ENCODE measurements around the gene TSPEAR. TPM values are rescaled to one million over a fixed set of nuclear protein-coding genes. Genes with fewer than 3 reads are reported as not detected.

The TSPEAR gene
- total and polyA plus RNA-seq, 2 donors (not counting 1 experiment from before 2014, with no cell fraction given), result not detected

- no peaks in the 10 kb centered on the region for H3K4me1 ChIP-seq (ENCODE audit: control insufficient read depth, extremely low read depth, insufficient read depth, low read length)
- no peak overlapping the region for H2AFZ ChIP-seq (ENCODE audit: low read length)
- H3K4me2 ChIP-seq (ENCODE audit: extremely low read depth, insufficient read depth, low read length), result no peak overlapping the region
- peak in 1 of 2 donors; percentile 9 for DNase-seq (ENCODE audit: low read depth in 2 of 2)
- TF ChIP-seq CTCF (conservative IDR thresholded peaks at IDR 0.05 in 1 of 2, IDR thresholded peaks at IDR 0.05 in 1 of 2; ENCODE audit: low read depth in 1 of 2, low read length in 2 of 2) (no peak), EZH2 (IDR thresholded peaks at IDR 0.05; ENCODE audit: low read length, missing control alignments) (no peak)
- no peaks in the 10 kb centered on the region for H3K27me3 ChIP-seq (ENCODE audit: control insufficient read depth, insufficient read depth, low read length)
- no peaks in the 10 kb centered on the region for H4K20me1 ChIP-seq (ENCODE audit: control insufficient read depth, extremely low read depth, insufficient read depth, low read length)
- H3K4me3 ChIP-seq (replicated peaks in 1 of 4; ENCODE audit: control extremely low read depth in 1 of 4, insufficient read depth in 1 of 4, low read depth in 3 of 4, low read length in 4 of 4), result no peak overlapping the region
- H3K36me3 ChIP-seq (ENCODE audit: control insufficient read depth, insufficient read depth, low read length), result no peaks in the 10 kb centered on the region
- no peak overlapping the region for H3K27ac ChIP-seq (ENCODE audit: insufficient read depth, low read length)
- no peaks in the 10 kb centered on the region for H3K9me3 ChIP-seq (ENCODE audit: control insufficient read depth, insufficient read depth, low read depth, low read length)
- H3K9ac ChIP-seq (ENCODE audit: insufficient read depth, low read length), result no peak overlapping the region
- H3K79me2 ChIP-seq (ENCODE audit: control insufficient read depth, insufficient read depth, low read length), result no peaks in the 10 kb centered on the region
Measured at GRCh38 chr21:44548922-44549321, 162.4 kb downstream of the TSPEAR start.

DNA sequence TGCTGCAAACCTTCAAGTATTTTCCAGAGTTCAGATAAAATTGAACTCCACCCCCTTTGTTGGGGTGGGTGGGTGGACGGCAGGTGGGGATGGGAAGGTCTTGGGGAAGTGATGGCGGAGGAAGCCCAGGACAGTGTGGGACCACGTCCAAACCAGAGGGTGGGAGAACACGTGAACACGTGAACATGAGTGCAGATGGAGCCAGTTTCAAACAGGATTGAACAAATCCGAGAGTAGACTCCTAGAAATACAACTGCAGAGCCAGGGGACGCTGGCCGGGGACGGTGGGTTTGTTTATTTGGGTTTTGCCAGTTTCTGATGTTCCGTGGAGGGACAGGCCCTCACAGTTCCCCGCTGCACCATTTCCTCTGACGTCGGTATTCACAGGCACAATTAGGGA, 163.0 kb downstream of the TSPEAR start:
- H3K4me2 ChIP-seq (ENCODE audit: extremely low read depth, insufficient read depth, low read length), result no peak overlapping the region
- H2AFZ ChIP-seq (ENCODE audit: low read length), result no peak overlapping the region
- H3K4me1 ChIP-seq (ENCODE audit: control insufficient read depth, extremely low read depth, insufficient read depth, low read length), result no peaks in the 10 kb centered on the region
- H3K36me3 ChIP-seq (ENCODE audit: control insufficient read depth, insufficient read depth, low read length), result no peaks in the 10 kb centered on the region
- no peak for TF ChIP-seq EZH2 (IDR thresholded peaks at IDR 0.05; ENCODE audit: low read length, missing control alignments)
- no peak for TF ChIP-seq CTCF (conservative IDR thresholded peaks at IDR 0.05 in 1 of 2, IDR thresholded peaks at IDR 0.05 in 1 of 2; ENCODE audit: low read depth in 1 of 2, low read length in 2 of 2)
- H3K9ac ChIP-seq (ENCODE audit: insufficient read depth, low read length), result no peak overlapping the region
- H3K27me3 ChIP-seq (ENCODE audit: control insufficient read depth, insufficient read depth, low read length), result no peaks in the 10 kb centered on the region
- H3K4me3 ChIP-seq (replicated peaks in 1 of 4; ENCODE audit: control extremely low read depth in 1 of 4, insufficient read depth in 1 of 4, low read depth in 3 of 4, low read length in 4 of 4), result no peak overlapping the region
- H4K20me1 ChIP-seq (ENCODE audit: control insufficient read depth, extremely low read depth, insufficient read depth, low read length), result no peaks in the 10 kb centered on the region
- no peak overlapping the region for H3K27ac ChIP-seq (ENCODE audit: insufficient read depth, low read length)
- H3K79me2 ChIP-seq (ENCODE audit: control insufficient read depth, insufficient read depth, low read length), result no peaks in the 10 kb centered on the region
- no peak for DNase-seq (ENCODE audit: low read depth in 2 of 2)
- H3K9me3 ChIP-seq (ENCODE audit: control insufficient read depth, insufficient read depth, low read depth, low read length), result no peaks in the 10 kb centered on the region

- Histone ChIP-seq H4K20me1 (ENCODE audit: control insufficient read depth, extremely low read depth, insufficient read depth, low read length) (no peaks in the 10 kb centered on the region), H3K4me1 (ENCODE audit: control insufficient read depth, extremely low read depth, insufficient read depth, low read length) (no peaks in the 10 kb centered on the region), H3K4me2 (ENCODE audit: extremely low read depth, insufficient read depth, low read length) (no peak overlapping the region), H3K4me3 (replicated peaks in 1 of 4; ENCODE audit: control extremely low read depth in 1 of 4, insufficient read depth in 1 of 4, low read depth in 3 of 4, low read length in 4 of 4) (no peak overlapping the region), H3K79me2 (ENCODE audit: control insufficient read depth, insufficient read depth, low read length) (no peaks in the 10 kb centered on the region), H3K27ac (ENCODE audit: insufficient read depth, low read length) (no peak overlapping the region), H3K9ac (ENCODE audit: insufficient read depth, low read length) (no peak overlapping the region), H3K9me3 (ENCODE audit: control insufficient read depth, insufficient read depth, low read depth, low read length) (no peaks in the 10 kb centered on the region), H2AFZ (ENCODE audit: low read length) (no peak overlapping the region), H3K36me3 (ENCODE audit: control insufficient read depth, insufficient read depth, low read length) (no peaks in the 10 kb centered on the region), H3K27me3 (ENCODE audit: control insufficient read depth, insufficient read depth, low read length) (no peaks in the 10 kb centered on the region)
- no peak for DNase-seq (ENCODE audit: low read depth in 2 of 2)
- TF ChIP-seq EZH2 (IDR thresholded peaks at IDR 0.05; ENCODE audit: low read length, missing control alignments) (no peak), CTCF (conservative IDR thresholded peaks at IDR 0.05 in 1 of 2, IDR thresholded peaks at IDR 0.05 in 1 of 2; ENCODE audit: low read depth in 1 of 2, low read length in 2 of 2) (no peak)
Measured at GRCh38 chr21:44547656-44548331, 163.6 kb downstream of the TSPEAR start.

Measured in fibroblast of lung (primary cell).